ENCODE measurements around the gene ENTPD2. TPM values are rescaled to one million over a fixed set of nuclear protein-coding genes. Genes with fewer than 3 reads are reported as not detected.

The ENTPD2 gene
- total and polyA plus RNA-seq, 2 donors (not counting 3 experiments of a cell fraction or from before 2014, with no cell fraction given), result not detected

- H3K9me1 ChIP-seq (replicated peaks; ENCODE audit: control insufficient read depth, extremely low read depth, insufficient read depth, low read length), result no peaks in the 10 kb centered on the region
- peaks cover 0 to 36% of the 10 kb centered on the region in 2 experiments for H3K36me3 ChIP-seq (ENCODE audit: control insufficient read depth in 2 of 2, extremely low read depth in 1 of 2, insufficient read depth in 2 of 2, low read length in 2 of 2)
- no peak overlapping the region for H3K4me2 ChIP-seq (ENCODE audit: insufficient read depth, low read length)
- intact Hi-C loops (cut with micrococcal nuclease), result no loop called here
- no peaks in the 10 kb centered on the region for H3K79me2 ChIP-seq (ENCODE audit: control insufficient read depth, insufficient read depth, low read length)
- no peaks in the 10 kb centered on the region for H3K4me1 ChIP-seq (ENCODE audit: control insufficient read depth, extremely low read depth, insufficient read depth, low read length)
- BruUV-seq (replicated peaks), result no TSS peak
- DNase-seq (ENCODE audit: low read depth, low spot score), result no peak
- H3K9ac ChIP-seq (replicated peaks; ENCODE audit: extremely low read depth, insufficient read depth, low read length), result no peak overlapping the region
- no peak for FAIRE-seq
- H3K4me3 ChIP-seq (replicated peaks in 1 of 3; ENCODE audit: insufficient read depth in 1 of 3, low read depth in 1 of 3, low read length in 3 of 3), result no peak overlapping the region
- CTCF ChIA-PET, result interaction anchor here (0.7 to 1.6 kb wide), 5 partner anchors 13 to 139 kb away, joined by 3 to 7 read pairs (median 3); partner anchors contain the start of genes RNF224 and SAPCD2
- no peaks in the 10 kb centered on the region for H4K20me1 ChIP-seq (replicated peaks; ENCODE audit: control insufficient read depth, extremely low read depth, insufficient read depth, low read length)
- TF ChIP-seq GATA2 (IDR thresholded peaks at IDR 0.05; ENCODE audit: insufficient read depth, insufficient read length, low read depth, low read length), result no peak
- TF ChIP-seq JUN (IDR thresholded peaks at IDR 0.05; ENCODE audit: borderline replicate concordance, insufficient read depth, insufficient read length, low read depth), result no peak
- peak in 1 of 2 donors; percentile 35 for TF ChIP-seq CTCF (IDR thresholded peaks at IDR 0.05; ENCODE audit: extremely low read depth in 1 of 2, insufficient read depth in 1 of 2, low read depth in 1 of 2, low read length in 2 of 2)
- no peak for TF ChIP-seq MAX (IDR thresholded peaks at IDR 0.05; ENCODE audit: insufficient read depth, insufficient read length)
- no peak for TF ChIP-seq POLR2A (IDR thresholded peaks at IDR 0.05; ENCODE audit: low read depth, low read length)
- TF ChIP-seq MYC (IDR thresholded peaks at IDR 0.05; ENCODE audit: low read depth, low read length), result no peak
- no peak for TF ChIP-seq EZH2 (IDR thresholded peaks at IDR 0.05; ENCODE audit: borderline replicate concordance, low read depth, low read length, severe bottlenecking)
- no peak for TF ChIP-seq FOS (IDR thresholded peaks at IDR 0.05; ENCODE audit: borderline replicate concordance, insufficient read depth, low read length)
- H3K27me3 ChIP-seq (ENCODE audit: control insufficient read depth in 2 of 2, insufficient read depth in 2 of 2, low read length in 2 of 2), result no peaks in the 10 kb centered on the region
- POLR2A ChIA-PET, result interaction anchor here (0.6 kb wide), 1 partner anchor 20 kb away, joined by 4 read pairs; no protein-coding TSS in a partner anchor
- H2AFZ ChIP-seq (ENCODE audit: low read depth, low read length), result no peak overlapping the region
- no peaks in the 10 kb centered on the region for H3K9me3 ChIP-seq (replicated peaks; ENCODE audit: control insufficient read depth, insufficient read depth, low read length)
- dilution Hi-C loops (cut with MboI; ENCODE audit: extremely low pct_ligation_motif_present, low sequenced_read_pairs), result no loop called here
- H3K27ac ChIP-seq (ENCODE audit: insufficient read depth, low read depth, low read length), result no peak overlapping the region
Measured at GRCh38 chr9:137095664-137096517, 42.0 kb upstream of the ENTPD2 start.
